Right lobe of liver (tissue), 4 donors: ENCODE measurements around the gene PPP4R2.

Source experiments
- CTCF ChIP-seq, 4 donors: fragments of 200-600 bp in 3 of 4; fragments of 450-650 bp in 1 of 4; IDR thresholded peaks; one replicate each; pipeline versions ENCODE4 v1.5.1 to v1.8.0; 2016 to 2022; ENCODE audit warnings: antibody characterized with exemption in 4 of 4, mild to moderate bottlenecking in 2 of 4
- POLR2A ChIP-seq: fragments of 450-650 bp; IDR thresholded peaks from one replicate; pipeline ENCODE4 v1.6.1; 2017; ENCODE audit warnings: antibody characterized with exemption, mild to moderate bottlenecking
- donor health status: DM: no; HTN: no; CAD: no.
- donor health status: DM: no; HTN: no; CAD: no.
- donor health status: DM: no; HTN: yes; CAD: no.

DNA sequence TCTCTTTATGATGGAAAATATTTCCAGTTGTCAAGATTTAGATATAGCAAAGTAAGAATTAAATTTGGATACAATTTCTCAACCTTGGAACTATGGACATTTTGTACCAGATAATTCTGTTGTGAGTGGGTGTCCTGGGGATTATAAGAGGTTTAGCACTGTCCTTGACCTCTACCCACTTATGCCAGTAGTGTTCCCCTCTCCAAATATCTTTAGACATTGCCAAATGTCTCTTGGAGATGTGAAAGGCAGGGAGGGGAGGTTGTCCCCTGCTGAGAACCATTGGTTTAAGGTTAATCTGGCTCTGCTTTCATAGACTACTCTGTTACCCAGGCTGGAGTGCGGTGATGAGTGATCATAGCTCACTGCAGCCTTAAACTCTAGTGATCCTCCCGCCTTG is 64.8 kb downstream of the PPP4R2 start, which contains the start of gene EBLN2:
- TF ChIP-seq POLR2A (no peak), CTCF (IDR thresholded peaks at IDR 0.05) (no peak)
